IPS-11a (cell line): ENCODE data around the gene MBD3.
"Not testable (repeated sequence)": the region's sequence is repeated elsewhere in the genome, so short reads cannot be mapped to it uniquely, and the experiment has no call there.

ENCODE experiments used
- H3K4me3 ChIP-seq: one replicate; pipeline ENCODE4 v1.5.1; 2013; ENCODE audit warnings: low read depth, low read length, control low read depth

Gene MBD3

DNA sequence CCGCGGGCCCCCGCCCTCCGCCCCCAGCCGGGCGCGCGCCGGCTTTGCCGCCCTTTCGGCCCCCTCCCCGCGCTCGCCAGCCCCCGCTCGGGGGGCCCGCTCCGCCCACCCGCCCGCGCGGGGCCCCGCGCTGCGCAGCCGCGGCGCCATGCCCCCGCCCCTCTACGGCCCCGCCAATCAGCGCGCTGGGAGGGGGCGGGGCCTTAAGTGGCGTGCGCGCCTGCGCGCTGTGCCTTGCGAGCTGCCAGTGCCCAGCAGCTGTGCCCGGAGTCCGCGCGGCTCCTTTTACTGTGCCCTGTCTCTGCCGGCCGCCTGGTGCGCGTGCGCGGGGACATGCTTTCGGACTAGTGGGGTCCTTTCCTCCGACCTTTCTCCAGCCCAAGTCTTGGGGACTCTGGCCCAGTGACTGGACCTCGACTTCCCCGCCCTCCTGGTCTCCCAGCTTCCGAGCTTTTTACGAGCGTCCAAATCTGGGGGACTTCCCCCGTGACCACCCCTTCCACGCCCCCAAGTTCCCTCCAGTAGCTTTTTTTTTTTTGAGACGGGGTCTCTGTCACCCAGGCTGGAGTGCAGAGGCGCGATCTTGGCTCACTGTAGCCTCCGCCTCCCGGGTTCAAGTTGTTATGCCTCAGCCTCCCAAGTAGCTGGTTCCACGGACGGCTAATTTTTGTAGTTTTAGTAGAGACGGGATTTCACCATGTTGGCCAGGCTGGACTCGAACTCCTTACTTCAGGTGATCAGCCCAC lies at the start of gene MBD3:
Gene MBD3, minus strand, starts transcription at position 111 of the 746 bp plus-strand sequence. CDS start 234 bp downstream, outside the sequence.
- peak within 1 kb of the TSS; percentile 92 for H3K4me3 ChIP-seq

DNA sequence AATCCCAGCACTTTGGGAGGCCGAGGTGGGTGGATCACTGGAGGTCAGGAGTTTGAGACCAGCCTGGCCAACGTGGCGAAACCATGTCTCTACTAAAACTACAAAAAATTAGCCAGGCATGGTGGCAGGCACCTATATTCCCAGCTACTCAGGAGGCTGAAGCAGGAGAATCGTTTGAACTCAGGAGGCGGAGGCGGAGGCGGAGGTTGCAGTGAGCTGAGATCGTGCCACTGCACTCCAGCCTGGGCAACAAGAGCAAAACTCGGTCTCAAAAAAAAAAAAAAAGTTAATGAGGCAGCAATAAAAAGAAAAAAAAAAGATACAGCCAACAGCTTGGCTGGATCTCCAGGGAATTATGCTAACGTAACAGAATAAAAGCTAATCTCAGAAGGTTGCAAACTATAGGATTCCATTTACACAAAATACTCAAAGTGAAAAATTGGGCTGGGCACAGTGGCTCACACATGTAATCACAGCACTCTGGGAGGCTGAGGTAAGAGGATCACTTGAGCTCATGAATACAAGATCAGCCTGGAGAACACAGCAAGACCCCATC lies 48.3 kb upstream of the MBD3 start:
- H3K4me3 ChIP-seq, result not testable (repeated sequence)

DNA sequence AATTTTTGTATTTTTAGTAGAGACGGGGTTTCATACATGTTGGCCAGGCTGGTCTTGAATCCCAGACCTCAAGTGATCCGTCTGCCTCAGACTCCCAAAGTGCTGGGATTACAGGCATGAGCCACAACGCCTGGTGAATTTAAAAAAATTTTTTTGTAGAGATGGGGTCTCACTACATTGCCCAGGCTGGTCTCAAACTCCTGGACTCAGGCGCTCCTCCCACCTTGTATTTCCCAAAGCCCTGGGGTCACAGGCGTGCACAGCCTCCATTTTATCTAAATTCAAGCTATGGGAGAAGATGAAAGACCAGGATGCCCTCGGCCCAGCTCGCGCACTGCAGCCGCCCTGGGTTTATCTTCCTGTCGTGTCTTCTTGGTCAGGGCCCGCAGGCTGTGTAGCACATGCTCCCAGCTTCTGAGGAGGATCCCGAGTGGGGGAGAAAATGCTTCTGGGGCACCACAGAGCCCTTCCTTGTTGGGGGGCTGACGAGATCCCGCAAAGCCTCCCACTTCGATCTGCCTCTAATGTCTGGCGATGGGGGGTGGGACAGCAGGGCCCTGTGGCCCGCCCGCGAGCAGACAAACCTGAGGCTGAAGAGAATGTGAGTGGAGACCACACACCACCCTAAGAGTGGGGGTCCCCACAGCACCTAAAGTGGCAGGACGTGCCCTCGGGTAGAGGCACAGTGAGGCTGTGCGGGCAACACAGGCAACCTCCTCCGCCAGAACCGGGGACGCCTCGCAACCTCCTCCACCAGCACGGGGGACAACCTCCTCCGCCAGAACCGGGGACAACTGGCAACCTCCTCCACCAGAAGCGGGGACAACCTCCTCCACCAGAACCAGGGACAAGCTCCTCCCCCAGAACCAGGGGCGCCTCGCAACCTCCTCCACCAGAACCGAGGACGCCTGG lies 43.9 kb upstream of the MBD3 start:
- no peak overlapping the region for H3K4me3 ChIP-seq

- no peak overlapping the region for H3K4me3 ChIP-seq
These were observed 42.2 kb upstream of the MBD3 start for GRCh38 chr19:1634938-1635243.

- H3K4me3 ChIP-seq, result no peak overlapping the region
These were observed 41.7 kb upstream of the MBD3 start for GRCh38 chr19:1634242-1634937.

DNA sequence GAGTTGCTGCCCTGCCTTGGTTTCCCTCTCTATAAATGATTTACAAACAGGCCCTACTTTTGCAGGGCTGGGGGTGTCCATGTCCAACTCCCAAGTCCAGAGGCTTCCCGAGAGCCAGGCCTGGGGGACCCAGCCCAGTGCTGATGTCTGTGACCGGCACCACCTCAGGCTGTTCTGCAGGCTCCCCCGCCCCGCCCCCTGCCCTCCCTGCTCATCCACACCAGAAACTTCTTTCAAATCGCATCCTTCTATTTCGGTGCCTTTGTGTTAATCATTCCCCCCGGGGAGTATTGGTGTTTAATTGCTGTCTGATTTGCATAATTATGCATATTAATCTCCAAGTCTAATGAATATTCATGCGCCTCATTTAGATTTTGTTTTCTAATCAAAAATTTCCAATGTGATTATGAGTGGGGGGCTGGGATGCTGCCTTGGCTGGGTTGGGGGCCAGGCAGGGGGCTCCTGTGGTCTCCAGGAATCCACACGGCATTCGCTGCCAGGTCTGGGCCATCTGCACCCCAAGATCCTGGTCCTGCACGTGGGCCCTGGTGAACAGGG lies 40.7 kb upstream of the MBD3 start:
- H3K4me3 ChIP-seq, result no peak overlapping the region

GRCh38 chr19:1632462-1633268 lies 40.0 kb upstream of the MBD3 start:
- no peak overlapping the region for H3K4me3 ChIP-seq

GRCh38 chr19:1631557-1632100 lies 39.0 kb upstream of the MBD3 start:
- no peak overlapping the region for H3K4me3 ChIP-seq

GRCh38 chr19:1630811-1631210 lies 38.1 kb upstream of the MBD3 start:
- no peak overlapping the region for H3K4me3 ChIP-seq

DNA sequence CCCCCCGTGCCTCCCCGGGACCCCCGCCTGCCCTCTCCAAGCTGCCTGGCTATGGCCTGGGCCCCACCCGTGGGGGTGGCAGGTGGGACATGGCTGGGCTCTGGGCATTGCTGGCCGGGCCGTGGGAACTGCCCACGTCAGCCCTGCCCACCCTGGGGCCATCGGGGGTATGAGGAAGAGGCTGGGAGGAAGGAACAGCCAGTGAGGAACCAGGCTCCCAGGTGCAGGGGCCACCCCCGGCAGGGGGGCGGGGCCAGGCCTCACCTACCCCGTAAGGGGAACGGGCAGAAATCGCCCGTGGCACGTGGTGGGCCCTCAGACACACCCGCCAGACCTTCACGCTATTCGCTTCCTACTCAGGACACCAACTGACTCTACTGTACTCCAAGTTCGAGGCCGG lies 37.3 kb upstream of the MBD3 start:
- H3K4me3 ChIP-seq, result no peak overlapping the region

GRCh38 chr19:1629256-1629808 lies 36.7 kb upstream of the MBD3 start:
- H3K4me3 ChIP-seq, result no peak overlapping the region

- H3K4me3 ChIP-seq, result no peak overlapping the region
These were observed 34.5 kb upstream of the MBD3 start for GRCh38 chr19:1627194-1627593.

- H3K4me3 ChIP-seq, result no peak overlapping the region
These were observed 33.8 kb upstream of the MBD3 start for GRCh38 chr19:1626417-1627010.

GRCh38 chr19:1624458-1624857 lies 31.8 kb upstream of the MBD3 start:
- H3K4me3 ChIP-seq, result no peak overlapping the region

DNA sequence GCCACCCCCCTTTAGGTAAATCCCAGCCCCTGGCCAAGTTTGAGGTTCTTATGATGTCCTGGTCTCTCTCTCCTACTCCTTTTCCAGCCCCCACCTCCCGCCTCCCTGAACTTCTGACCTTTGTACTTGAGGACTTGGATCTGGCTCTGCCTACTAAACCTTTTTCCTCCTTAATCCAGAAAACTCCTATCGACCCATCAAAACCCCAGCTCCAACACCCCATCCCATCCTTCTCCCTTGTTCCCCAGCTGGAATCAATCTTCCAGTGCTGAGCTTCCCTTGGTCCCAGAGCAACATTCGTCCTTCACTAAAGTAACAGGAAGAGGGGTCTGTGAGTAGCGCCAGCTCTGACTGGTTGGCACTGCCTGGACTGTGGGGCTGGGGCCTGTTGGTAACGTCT lies 29.9 kb upstream of the MBD3 start:
- H3K4me3 ChIP-seq, result no peak overlapping the region

DNA sequence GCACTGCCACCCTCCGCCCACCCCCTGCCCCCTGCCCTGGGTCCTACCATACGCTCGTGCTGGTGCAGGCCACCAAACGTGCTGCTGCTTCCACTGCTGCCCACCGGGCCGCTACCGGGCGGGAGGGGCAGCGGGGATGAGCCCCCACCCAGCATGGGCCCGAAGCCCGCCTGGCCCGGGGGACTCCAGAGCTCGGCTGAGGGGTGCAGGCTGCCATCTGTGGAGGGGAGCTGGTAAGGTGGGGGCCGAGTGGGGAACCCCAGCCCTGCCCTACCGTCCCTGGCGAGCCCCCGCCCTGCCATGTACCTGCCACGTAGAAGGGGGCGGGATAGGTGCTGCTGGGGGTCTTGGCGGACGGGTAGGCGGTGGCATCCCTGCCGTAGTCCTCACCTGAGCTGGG lies 29.3 kb upstream of the MBD3 start:
- no peak overlapping the region for H3K4me3 ChIP-seq

DNA sequence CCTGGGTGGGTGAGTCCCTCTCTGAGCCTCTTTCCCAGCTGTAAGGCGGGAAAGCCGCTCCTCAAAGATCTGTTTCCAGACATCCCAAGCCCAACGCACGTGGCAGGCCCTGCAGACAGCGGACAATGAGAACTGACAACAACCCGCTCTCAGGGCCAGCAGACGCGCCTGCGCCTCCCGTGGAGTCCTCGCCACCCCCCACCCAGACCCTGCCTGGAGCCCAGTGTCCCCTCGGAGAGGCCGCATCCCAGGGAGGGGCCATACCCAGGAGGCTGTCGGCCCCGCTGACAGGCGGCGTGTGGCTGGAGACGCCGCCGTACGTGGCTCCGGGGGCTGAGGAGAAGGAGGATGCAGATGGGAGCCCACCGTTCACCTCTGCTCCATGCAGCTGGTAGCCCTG lies 28.9 kb upstream of the MBD3 start:
- H3K4me3 ChIP-seq, result no peak overlapping the region

GRCh38 chr19:1621021-1621420 lies 28.4 kb upstream of the MBD3 start:
- H3K4me3 ChIP-seq, result no peak overlapping the region

DNA sequence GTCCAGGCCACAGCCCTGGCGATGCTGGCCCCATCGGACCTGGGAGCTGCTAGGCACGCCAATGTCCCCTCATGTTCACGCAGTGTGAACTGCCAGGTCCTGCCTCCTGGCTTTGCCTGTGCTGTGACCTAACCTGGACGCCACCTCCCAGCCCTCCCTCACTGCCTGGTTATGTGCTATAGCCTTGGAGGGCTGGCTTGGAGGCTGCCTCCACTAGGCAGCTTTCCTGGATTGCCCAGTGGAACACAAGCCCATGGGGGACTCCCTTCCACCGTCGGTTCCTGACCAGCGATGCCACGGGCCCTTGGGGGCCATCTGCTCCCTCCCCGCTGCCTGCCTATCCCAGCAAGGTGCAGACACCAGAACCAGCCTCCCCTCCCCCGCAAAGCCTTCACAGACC lies 27.8 kb upstream of the MBD3 start:
- H3K4me3 ChIP-seq, result no peak overlapping the region
